Tibial artery (tissue), 4 donors: ENCODE measurements around the gene EVA1C.

ENCODE experiments used
- DNase-seq, 2 donors: peaks; one replicate each; pipeline ENCODE4 v3.0.0-alpha.2; 2019
- H3K27ac ChIP-seq, 2 donors: fragments of 200-600 bp; sonication (generic) in 1 of 2; 1 replicate in 1 of 2; 2 replicates in 1 of 2; pipeline ENCODE4 v1.5.1; 2018 to 2019; ENCODE audit warnings: mild to moderate bottlenecking in 1 of 2
- H3K27me3 ChIP-seq, 2 donors: fragments of 200-600 bp; sonication (generic) in 1 of 2; one replicate each; pipeline versions ENCODE4 v1.5.1 to v1.6.0; 2016 to 2019
- H3K36me3 ChIP-seq, 3 donors: fragments of 200-600 bp; sonication (generic) in 2 of 3; one replicate each; pipeline ENCODE4 v1.5.1; 2016 to 2019; ENCODE audit warnings: mild to moderate bottlenecking in 2 of 3
- H3K4me1 ChIP-seq, 4 donors: fragments of 200-600 bp; sonication (generic) in 2 of 4; 1 replicate in 3 of 4; 2 replicates in 1 of 4; pipeline ENCODE4 v1.5.1; 2016 to 2019
- H3K4me3 ChIP-seq, 2 donors: fragments of 200-600 bp; sonication (generic) in 1 of 2; 1 replicate in 1 of 2; 2 replicates in 1 of 2; pipeline ENCODE4 v1.5.1; 2018 to 2019; ENCODE audit warnings: mild to moderate bottlenecking in 2 of 2
- H3K9me3 ChIP-seq, 3 donors: fragments of 200-600 bp; sonication (generic) in 1 of 3; one replicate each; pipeline ENCODE4 v1.5.1; 2016 to 2019
- intact Hi-C: fragments of 100-400 bp; cut with DNase I; formaldehyde crosslinking; loops from one replicate; pipeline ENCODE4 v1.15.0; 2023; ENCODE audit warnings: low total_unique reads
- TF ChIP-seq, protein P1 (sequence below), 2 experiments: fragments of 200-600 bp in 1 of 2; fragments of 450-650 bp in 1 of 2; IDR thresholded peaks; one replicate each; pipeline ENCODE4 v1.5.1; 2017 to 2019; ENCODE audit warnings: antibody characterized with exemption in 2 of 2, mild to moderate bottlenecking in 1 of 2, moderate library complexity in 1 of 2

Gene EVA1C

DNA sequence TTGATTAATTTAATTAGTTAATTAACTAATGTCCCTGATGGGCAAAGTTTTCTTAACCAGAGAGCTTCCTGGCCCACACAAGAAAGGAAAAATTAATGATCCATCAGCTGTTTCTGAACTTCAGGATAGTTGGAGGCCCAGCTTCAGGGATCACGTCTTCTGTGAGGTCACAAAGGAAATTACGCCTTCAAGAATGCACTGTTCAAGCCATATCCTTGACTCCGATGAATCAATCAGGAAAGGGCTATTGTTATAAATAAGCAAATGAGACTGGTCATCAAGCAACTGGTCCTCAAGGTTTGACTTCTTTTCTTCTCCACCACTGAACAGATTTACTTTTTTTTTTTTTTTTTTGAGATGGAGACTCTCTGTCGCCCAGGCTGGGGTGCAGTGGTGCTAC, 132.2 kb downstream of the EVA1C start:
- Histone ChIP-seq H3K9me3 (no peaks in the 10 kb centered on the region), H3K4me1 (no peaks in the 10 kb centered on the region), H3K4me3 (no peak overlapping the region), H3K27me3 (no peaks in the 10 kb centered on the region), H3K36me3 (no peaks in the 10 kb centered on the region), H3K27ac (no peak overlapping the region)
- intact Hi-C loops: no loop called here
- no peak for DNase-seq
- TF ChIP-seq, protein P1, sequence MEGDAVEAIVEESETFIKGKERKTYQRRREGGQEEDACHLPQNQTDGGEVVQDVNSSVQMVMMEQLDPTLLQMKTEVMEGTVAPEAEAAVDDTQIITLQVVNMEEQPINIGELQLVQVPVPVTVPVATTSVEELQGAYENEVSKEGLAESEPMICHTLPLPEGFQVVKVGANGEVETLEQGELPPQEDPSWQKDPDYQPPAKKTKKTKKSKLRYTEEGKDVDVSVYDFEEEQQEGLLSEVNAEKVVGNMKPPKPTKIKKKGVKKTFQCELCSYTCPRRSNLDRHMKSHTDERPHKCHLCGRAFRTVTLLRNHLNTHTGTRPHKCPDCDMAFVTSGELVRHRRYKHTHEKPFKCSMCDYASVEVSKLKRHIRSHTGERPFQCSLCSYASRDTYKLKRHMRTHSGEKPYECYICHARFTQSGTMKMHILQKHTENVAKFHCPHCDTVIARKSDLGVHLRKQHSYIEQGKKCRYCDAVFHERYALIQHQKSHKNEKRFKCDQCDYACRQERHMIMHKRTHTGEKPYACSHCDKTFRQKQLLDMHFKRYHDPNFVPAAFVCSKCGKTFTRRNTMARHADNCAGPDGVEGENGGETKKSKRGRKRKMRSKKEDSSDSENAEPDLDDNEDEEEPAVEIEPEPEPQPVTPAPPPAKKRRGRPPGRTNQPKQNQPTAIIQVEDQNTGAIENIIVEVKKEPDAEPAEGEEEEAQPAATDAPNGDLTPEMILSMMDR (IDR thresholded peaks at IDR 0.05): no peak

DNA sequence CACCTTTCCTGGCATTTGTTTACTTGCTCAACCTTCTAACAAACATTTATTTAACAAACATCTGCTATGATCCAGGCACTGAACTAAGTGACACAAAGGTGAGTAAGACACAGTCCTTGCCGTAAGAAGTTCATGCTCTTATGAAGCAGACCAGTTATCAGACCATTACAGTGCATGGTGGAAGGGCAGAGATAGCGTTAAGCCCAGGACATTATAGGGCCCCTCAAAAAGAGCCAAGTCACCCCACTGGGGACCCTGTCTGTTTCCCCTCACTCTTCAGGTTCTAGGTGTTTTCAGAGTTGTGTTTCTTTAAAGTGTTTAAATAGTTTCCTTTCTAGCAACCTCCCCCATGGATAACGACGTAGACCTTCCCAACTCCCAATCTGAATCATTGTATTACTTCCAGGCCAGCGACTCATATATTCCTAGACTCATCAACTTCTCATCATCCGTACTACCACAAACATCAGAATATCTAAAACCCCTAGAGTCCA, 133.5 kb downstream of the EVA1C start:
- intact Hi-C loops: no loop called here
- H3K4me1 ChIP-seq: no peaks in the 10 kb centered on the region
- no peak for DNase-seq
- no peaks in the 10 kb centered on the region for H3K9me3 ChIP-seq
- no peak overlapping the region for H3K4me3 ChIP-seq
- no peaks in the 10 kb centered on the region for H3K27me3 ChIP-seq
- no peaks in the 10 kb centered on the region for H3K36me3 ChIP-seq
- TF ChIP-seq, protein P1 (IDR thresholded peaks at IDR 0.05): no peak
- no peak overlapping the region for H3K27ac ChIP-seq

DNA sequence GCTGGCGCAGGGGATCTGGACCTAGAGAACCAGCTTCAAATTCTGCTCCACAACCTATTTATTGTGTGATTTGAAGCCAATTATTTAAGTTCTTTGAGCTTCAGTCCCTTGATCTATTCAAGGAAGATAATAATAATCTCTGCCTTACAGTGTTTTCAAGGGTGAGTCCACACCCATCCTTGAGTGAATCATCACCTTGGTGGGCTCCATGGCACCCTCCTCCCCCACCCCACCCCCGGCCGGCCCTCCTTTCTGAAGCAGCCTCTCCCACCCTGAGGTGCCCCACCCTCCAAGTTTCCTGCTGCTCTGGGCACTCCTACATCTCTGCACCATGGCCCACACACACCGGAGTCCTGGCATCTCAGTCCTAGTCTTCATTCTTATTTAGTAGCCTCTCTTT, 134.5 kb downstream of the EVA1C start:
- no peaks in the 10 kb centered on the region for H3K36me3 ChIP-seq
- intact Hi-C loops: no loop called here
- no peaks in the 10 kb centered on the region for H3K4me1 ChIP-seq
- no peaks in the 10 kb centered on the region for H3K9me3 ChIP-seq
- TF ChIP-seq, protein P1 (IDR thresholded peaks at IDR 0.05): no peak
- H3K27me3 ChIP-seq: no peaks in the 10 kb centered on the region
- no peak overlapping the region for H3K27ac ChIP-seq
- H3K4me3 ChIP-seq: no peak overlapping the region
- no peak for DNase-seq

DNA sequence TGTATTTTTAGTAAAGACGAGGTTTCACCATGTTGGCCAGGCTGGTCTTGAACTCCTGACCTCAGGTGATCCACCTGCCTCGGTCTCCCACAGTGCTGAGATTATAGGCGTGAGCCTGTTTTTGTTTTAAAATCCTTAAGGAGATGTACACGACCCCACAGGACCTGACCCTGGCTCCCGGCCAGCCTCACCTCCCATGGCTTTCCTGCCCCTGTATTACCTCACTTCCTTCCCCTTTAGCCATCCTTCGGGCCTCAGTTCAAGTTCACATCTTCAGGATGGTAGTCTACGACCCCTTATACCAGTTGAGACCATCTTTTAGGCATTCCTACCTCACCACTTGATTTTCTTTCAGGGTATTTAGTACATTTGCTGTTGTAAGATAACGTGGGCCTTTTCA, 136.5 kb downstream of the EVA1C start:
- H3K27me3 ChIP-seq: no peaks in the 10 kb centered on the region
- no peak overlapping the region for H3K27ac ChIP-seq
- TF ChIP-seq, protein P1 (IDR thresholded peaks at IDR 0.05): no peak
- DNase-seq: no peak
- intact Hi-C loops: no loop called here
- no peaks in the 10 kb centered on the region for H3K9me3 ChIP-seq
- no peak overlapping the region for H3K4me3 ChIP-seq
- no peaks in the 10 kb centered on the region for H3K4me1 ChIP-seq
- no peaks in the 10 kb centered on the region for H3K36me3 ChIP-seq

DNA sequence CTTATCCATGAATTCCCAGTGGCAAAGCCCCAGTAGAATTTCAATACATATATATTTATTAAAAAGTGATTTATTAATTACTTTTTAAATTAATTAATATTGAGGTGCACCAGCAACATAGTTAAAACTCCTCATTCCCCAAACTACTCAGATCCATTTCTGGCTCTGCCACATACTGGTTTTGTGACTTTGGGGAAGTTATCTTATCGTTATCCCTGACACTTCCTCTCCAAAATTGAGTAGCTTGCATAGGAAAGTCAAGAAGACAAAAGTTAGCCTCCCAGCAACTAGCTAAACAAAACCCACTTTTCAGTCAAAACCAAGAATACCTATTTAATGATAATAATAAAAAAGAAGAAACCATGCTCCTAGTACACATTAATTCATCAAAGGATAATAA, 136.9 kb downstream of the EVA1C start:
- no peak for DNase-seq
- TF ChIP-seq, protein P1 (IDR thresholded peaks at IDR 0.05): no peak
- Histone ChIP-seq H3K9me3 (no peaks in the 10 kb centered on the region), H3K4me3 (no peak overlapping the region), H3K4me1 (no peaks in the 10 kb centered on the region), H3K27me3 (no peaks in the 10 kb centered on the region), H3K27ac (no peak overlapping the region), H3K36me3 (no peaks in the 10 kb centered on the region)
- intact Hi-C loops: no loop called here

DNA sequence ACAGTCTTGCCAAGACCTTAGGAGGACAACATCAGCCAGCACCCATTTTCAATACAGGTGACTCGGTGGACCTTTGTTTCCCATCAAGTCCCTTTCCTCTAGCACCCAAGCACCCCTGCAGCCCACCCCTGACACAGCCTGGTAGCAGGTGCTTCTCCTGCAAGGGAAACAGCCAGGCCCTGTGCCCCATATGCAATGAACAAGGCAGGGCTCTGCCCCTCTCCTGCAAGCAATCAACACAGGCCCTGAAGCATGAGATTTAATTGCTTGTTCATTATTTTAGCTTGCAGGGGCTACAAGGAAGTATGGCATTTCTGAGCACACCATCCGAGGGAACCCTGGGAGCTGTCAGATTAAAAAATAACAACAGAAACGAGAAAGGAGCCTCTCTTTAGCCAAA, 137.4 kb downstream of the EVA1C start:
- H3K36me3 ChIP-seq: no peaks in the 10 kb centered on the region
- TF ChIP-seq, protein P1 (IDR thresholded peaks at IDR 0.05): no peak
- H3K9me3 ChIP-seq: no peaks in the 10 kb centered on the region
- no peak for DNase-seq
- no peak overlapping the region for H3K4me3 ChIP-seq
- no peaks in the 10 kb centered on the region for H3K4me1 ChIP-seq
- intact Hi-C loops: no loop called here
- no peaks in the 10 kb centered on the region for H3K27me3 ChIP-seq
- no peak overlapping the region for H3K27ac ChIP-seq
